Measurements from ENCODE around the gene USP47.

USP47 gene

DNA sequence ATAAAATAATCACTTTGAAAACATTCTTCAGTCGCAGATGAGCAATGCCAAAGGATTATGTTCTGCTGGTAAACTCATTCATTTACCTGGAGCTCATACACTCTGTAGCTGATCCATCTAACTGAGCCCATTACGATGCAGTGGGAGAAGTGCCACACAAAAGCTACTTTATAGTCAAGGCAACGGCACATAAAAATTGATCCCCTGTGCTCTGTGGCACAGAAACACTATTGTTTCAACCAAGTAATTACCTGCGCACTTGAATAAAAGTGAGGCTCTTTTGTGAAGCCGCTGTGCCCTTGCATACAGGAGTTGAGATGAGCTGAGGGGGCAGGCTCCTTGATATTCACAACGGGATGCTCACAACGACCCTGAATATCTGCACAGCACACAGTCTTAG lies 159.4 kb downstream of the USP47 start:
- Histone ChIP-seq H3K4me1 (ENCODE audit: insufficient read depth, low read length) (no peaks in the 10 kb centered on the region), H3K79me2 (ENCODE audit: insufficient read depth, low read length) (no peaks in the 10 kb centered on the region), H3K9ac (ENCODE audit: low read depth, low read length) (no peak overlapping the region), H3K4me3 (ENCODE audit: low read depth in 1 of 2, low read length in 2 of 2) (no peak overlapping the region), H3K27me3 (ENCODE audit: insufficient read depth, low read length, poor library complexity) (peaks cover 50% of the 10 kb centered on the region), H3K36me3 (ENCODE audit: insufficient read depth, low read length) (no peaks in the 10 kb centered on the region), H4K20me1 (ENCODE audit: insufficient read depth, low read length) (no peaks in the 10 kb centered on the region), H3K9me3 (ENCODE audit: insufficient read depth, low read length, severe bottlenecking) (no peaks in the 10 kb centered on the region), H2AFZ (ENCODE audit: low read depth, low read length) (no peak overlapping the region), H3K4me2 (ENCODE audit: insufficient read depth, low read length) (no peak overlapping the region), H3K27ac (ENCODE audit: low read length) (no peak overlapping the region)
- DNase-seq (no peak), ATAC-seq (ENCODE audit: insufficient read depth, low read depth) (no peak)
- TF ChIP-seq, protein P1, sequence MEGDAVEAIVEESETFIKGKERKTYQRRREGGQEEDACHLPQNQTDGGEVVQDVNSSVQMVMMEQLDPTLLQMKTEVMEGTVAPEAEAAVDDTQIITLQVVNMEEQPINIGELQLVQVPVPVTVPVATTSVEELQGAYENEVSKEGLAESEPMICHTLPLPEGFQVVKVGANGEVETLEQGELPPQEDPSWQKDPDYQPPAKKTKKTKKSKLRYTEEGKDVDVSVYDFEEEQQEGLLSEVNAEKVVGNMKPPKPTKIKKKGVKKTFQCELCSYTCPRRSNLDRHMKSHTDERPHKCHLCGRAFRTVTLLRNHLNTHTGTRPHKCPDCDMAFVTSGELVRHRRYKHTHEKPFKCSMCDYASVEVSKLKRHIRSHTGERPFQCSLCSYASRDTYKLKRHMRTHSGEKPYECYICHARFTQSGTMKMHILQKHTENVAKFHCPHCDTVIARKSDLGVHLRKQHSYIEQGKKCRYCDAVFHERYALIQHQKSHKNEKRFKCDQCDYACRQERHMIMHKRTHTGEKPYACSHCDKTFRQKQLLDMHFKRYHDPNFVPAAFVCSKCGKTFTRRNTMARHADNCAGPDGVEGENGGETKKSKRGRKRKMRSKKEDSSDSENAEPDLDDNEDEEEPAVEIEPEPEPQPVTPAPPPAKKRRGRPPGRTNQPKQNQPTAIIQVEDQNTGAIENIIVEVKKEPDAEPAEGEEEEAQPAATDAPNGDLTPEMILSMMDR (IDR thresholded peaks at IDR 0.05; ENCODE audit: borderline replicate concordance, extremely low read depth, low read length, poor library complexity, severe bottlenecking), result no peak
- TF ChIP-seq EZH2 (IDR thresholded peaks at IDR 0.05; ENCODE audit: borderline replicate concordance, low read depth, low read length, severe bottlenecking), result no peak

GRCh38 chr11:12003336-12003735 lies 161.6 kb downstream of the USP47 start:
- H4K20me1 ChIP-seq (ENCODE audit: insufficient read depth, low read length), result no peaks in the 10 kb centered on the region
- no peak overlapping the region for H3K4me3 ChIP-seq (ENCODE audit: low read depth in 1 of 2, low read length in 2 of 2)
- H3K9me3 ChIP-seq (ENCODE audit: insufficient read depth, low read length, severe bottlenecking), result no peaks in the 10 kb centered on the region
- no peak overlapping the region for H2AFZ ChIP-seq (ENCODE audit: low read depth, low read length)
- ATAC-seq (ENCODE audit: insufficient read depth, low read depth) (no peak), DNase-seq (no peak)
- H3K4me2 ChIP-seq (ENCODE audit: insufficient read depth, low read length), result no peak overlapping the region
- peaks cover 38% of the 10 kb centered on the region for H3K27me3 ChIP-seq (ENCODE audit: insufficient read depth, low read length, poor library complexity)
- no peaks in the 10 kb centered on the region for H3K4me1 ChIP-seq (ENCODE audit: insufficient read depth, low read length)
- no peaks in the 10 kb centered on the region for H3K36me3 ChIP-seq (ENCODE audit: insufficient read depth, low read length)
- H3K79me2 ChIP-seq (ENCODE audit: insufficient read depth, low read length), result no peaks in the 10 kb centered on the region
- no peak overlapping the region for H3K9ac ChIP-seq (ENCODE audit: low read depth, low read length)
- no peak overlapping the region for H3K27ac ChIP-seq (ENCODE audit: low read length)
- TF ChIP-seq, protein P1 (IDR thresholded peaks at IDR 0.05; ENCODE audit: borderline replicate concordance, extremely low read depth, low read length, poor library complexity, severe bottlenecking), result no peak
- no peak for TF ChIP-seq EZH2 (IDR thresholded peaks at IDR 0.05; ENCODE audit: borderline replicate concordance, low read depth, low read length, severe bottlenecking)

- Histone ChIP-seq H2AFZ (ENCODE audit: low read depth, low read length) (no peak overlapping the region), H3K4me1 (ENCODE audit: insufficient read depth, low read length) (no peaks in the 10 kb centered on the region), H3K9ac (ENCODE audit: low read depth, low read length) (no peak overlapping the region), H3K27ac (ENCODE audit: low read length) (no peak overlapping the region), H3K27me3 (ENCODE audit: insufficient read depth, low read length, poor library complexity) (peaks cover 38% of the 10 kb centered on the region), H3K9me3 (ENCODE audit: insufficient read depth, low read length, severe bottlenecking) (no peaks in the 10 kb centered on the region), H3K4me3 (ENCODE audit: low read depth in 1 of 2, low read length in 2 of 2) (no peak overlapping the region), H3K4me2 (ENCODE audit: insufficient read depth, low read length) (no peak overlapping the region), H4K20me1 (ENCODE audit: insufficient read depth, low read length) (no peaks in the 10 kb centered on the region), H3K36me3 (ENCODE audit: insufficient read depth, low read length) (no peaks in the 10 kb centered on the region), H3K79me2 (ENCODE audit: insufficient read depth, low read length) (no peaks in the 10 kb centered on the region)
- TF ChIP-seq EZH2 (IDR thresholded peaks at IDR 0.05; ENCODE audit: borderline replicate concordance, low read depth, low read length, severe bottlenecking), result no peak
- TF ChIP-seq, protein P1 (IDR thresholded peaks at IDR 0.05; ENCODE audit: borderline replicate concordance, extremely low read depth, low read length, poor library complexity, severe bottlenecking), result no peak
- ATAC-seq (ENCODE audit: insufficient read depth, low read depth) (no peak), DNase-seq (no peak)
These were observed 162.0 kb downstream of the USP47 start for GRCh38 chr11:12003815-12004214.

GRCh38 chr11:12005061-12005460 lies 163.3 kb downstream of the USP47 start:
- Histone ChIP-seq H3K27me3 (ENCODE audit: insufficient read depth, low read length, poor library complexity) (peaks cover 33% of the 10 kb centered on the region), H2AFZ (ENCODE audit: low read depth, low read length) (no peak overlapping the region), H3K4me3 (ENCODE audit: low read depth in 1 of 2, low read length in 2 of 2) (no peak overlapping the region)

More at GRCh38 chr11:12005061-12005460, 163.3 kb downstream of the USP47 start:
- Histone ChIP-seq H3K27ac (ENCODE audit: low read length) (no peak overlapping the region), H3K36me3 (ENCODE audit: insufficient read depth, low read length) (no peaks in the 10 kb centered on the region), H3K4me1 (ENCODE audit: insufficient read depth, low read length) (no peaks in the 10 kb centered on the region), H4K20me1 (ENCODE audit: insufficient read depth, low read length) (no peaks in the 10 kb centered on the region), H3K4me2 (ENCODE audit: insufficient read depth, low read length) (no peak overlapping the region), H3K9me3 (ENCODE audit: insufficient read depth, low read length, severe bottlenecking) (no peaks in the 10 kb centered on the region), H3K79me2 (ENCODE audit: insufficient read depth, low read length) (no peaks in the 10 kb centered on the region), H3K9ac (ENCODE audit: low read depth, low read length) (no peak overlapping the region)
- no peak for DNase-seq
- ATAC-seq (ENCODE audit: insufficient read depth, low read depth), result no peak
- TF ChIP-seq, protein P1 (IDR thresholded peaks at IDR 0.05; ENCODE audit: borderline replicate concordance, extremely low read depth, low read length, poor library complexity, severe bottlenecking), result no peak
- no peak for TF ChIP-seq EZH2 (IDR thresholded peaks at IDR 0.05; ENCODE audit: borderline replicate concordance, low read depth, low read length, severe bottlenecking)
